Measurements from ENCODE around the gene IMMP2L.
"Not testable (repeated sequence)": the region's sequence is repeated elsewhere in the genome, so short reads cannot be mapped to it uniquely, and the experiment has no call there.

- TF ChIP-seq, protein P1, sequence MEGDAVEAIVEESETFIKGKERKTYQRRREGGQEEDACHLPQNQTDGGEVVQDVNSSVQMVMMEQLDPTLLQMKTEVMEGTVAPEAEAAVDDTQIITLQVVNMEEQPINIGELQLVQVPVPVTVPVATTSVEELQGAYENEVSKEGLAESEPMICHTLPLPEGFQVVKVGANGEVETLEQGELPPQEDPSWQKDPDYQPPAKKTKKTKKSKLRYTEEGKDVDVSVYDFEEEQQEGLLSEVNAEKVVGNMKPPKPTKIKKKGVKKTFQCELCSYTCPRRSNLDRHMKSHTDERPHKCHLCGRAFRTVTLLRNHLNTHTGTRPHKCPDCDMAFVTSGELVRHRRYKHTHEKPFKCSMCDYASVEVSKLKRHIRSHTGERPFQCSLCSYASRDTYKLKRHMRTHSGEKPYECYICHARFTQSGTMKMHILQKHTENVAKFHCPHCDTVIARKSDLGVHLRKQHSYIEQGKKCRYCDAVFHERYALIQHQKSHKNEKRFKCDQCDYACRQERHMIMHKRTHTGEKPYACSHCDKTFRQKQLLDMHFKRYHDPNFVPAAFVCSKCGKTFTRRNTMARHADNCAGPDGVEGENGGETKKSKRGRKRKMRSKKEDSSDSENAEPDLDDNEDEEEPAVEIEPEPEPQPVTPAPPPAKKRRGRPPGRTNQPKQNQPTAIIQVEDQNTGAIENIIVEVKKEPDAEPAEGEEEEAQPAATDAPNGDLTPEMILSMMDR (IDR thresholded peaks at IDR 0.05), result not testable (repeated sequence)
- TF ChIP-seq, protein P2, sequence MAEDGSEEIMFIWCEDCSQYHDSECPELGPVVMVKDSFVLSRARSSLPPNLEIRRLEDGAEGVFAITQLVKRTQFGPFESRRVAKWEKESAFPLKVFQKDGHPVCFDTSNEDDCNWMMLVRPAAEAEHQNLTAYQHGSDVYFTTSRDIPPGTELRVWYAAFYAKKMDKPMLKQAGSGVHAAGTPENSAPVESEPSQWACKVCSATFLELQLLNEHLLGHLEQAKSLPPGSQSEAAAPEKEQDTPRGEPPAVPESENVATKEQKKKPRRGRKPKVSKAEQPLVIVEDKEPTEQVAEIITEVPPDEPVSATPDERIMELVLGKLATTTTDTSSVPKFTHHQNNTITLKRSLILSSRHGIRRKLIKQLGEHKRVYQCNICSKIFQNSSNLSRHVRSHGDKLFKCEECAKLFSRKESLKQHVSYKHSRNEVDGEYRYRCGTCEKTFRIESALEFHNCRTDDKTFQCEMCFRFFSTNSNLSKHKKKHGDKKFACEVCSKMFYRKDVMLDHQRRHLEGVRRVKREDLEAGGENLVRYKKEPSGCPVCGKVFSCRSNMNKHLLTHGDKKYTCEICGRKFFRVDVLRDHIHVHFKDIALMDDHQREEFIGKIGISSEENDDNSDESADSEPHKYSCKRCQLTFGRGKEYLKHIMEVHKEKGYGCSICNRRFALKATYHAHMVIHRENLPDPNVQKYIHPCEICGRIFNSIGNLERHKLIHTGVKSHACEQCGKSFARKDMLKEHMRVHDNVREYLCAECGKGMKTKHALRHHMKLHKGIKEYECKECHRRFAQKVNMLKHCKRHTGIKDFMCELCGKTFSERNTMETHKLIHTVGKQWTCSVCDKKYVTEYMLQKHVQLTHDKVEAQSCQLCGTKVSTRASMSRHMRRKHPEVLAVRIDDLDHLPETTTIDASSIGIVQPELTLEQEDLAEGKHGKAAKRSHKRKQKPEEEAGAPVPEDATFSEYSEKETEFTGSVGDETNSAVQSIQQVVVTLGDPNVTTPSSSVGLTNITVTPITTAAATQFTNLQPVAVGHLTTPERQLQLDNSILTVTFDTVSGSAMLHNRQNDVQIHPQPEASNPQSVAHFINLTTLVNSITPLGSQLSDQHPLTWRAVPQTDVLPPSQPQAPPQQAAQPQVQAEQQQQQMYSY (CRISPR knock-in tag; IDR thresholded peaks at IDR 0.05), result not testable (repeated sequence)
- TF ChIP-seq FOXJ3 (CRISPR knock-in tag; IDR thresholded peaks at IDR 0.05; ENCODE audit: borderline replicate concordance); ETV6 (CRISPR knock-in tag; IDR thresholded peaks at IDR 0.05); ZNF138 (CRISPR knock-in tag; conservative IDR thresholded peaks at IDR 0.05); ZBTB43 (CRISPR knock-in tag; IDR thresholded peaks at IDR 0.05); NR3C1 (CRISPR knock-in tag; conservative IDR thresholded peaks at IDR 0.05; ENCODE audit: low read depth); CREB1 (CRISPR knock-in tag; IDR thresholded peaks at IDR 0.05): not testable (repeated sequence)
- TF ChIP-seq, protein P3, sequence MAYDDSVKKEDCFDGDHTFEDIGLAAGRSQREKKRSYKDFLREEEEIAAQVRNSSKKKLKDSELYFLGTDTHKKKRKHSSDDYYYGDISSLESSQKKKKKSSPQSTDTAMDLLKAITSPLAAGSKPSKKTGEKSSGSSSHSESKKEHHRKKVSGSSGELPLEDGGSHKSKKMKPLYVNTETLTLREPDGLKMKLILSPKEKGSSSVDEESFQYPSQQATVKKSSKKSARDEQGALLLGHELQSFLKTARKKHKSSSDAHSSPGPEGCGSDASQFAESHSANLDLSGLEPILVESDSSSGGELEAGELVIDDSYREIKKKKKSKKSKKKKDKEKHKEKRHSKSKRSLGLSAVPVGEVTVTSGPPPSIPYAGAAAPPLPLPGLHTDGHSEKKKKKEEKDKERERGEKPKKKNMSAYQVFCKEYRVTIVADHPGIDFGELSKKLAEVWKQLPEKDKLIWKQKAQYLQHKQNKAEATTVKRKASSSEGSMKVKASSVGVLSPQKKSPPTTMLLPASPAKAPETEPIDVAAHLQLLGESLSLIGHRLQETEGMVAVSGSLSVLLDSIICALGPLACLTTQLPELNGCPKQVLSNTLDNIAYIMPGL (CRISPR knock-in tag; IDR thresholded peaks at IDR 0.05), result not testable (repeated sequence)
- TF ChIP-seq, protein P4, sequence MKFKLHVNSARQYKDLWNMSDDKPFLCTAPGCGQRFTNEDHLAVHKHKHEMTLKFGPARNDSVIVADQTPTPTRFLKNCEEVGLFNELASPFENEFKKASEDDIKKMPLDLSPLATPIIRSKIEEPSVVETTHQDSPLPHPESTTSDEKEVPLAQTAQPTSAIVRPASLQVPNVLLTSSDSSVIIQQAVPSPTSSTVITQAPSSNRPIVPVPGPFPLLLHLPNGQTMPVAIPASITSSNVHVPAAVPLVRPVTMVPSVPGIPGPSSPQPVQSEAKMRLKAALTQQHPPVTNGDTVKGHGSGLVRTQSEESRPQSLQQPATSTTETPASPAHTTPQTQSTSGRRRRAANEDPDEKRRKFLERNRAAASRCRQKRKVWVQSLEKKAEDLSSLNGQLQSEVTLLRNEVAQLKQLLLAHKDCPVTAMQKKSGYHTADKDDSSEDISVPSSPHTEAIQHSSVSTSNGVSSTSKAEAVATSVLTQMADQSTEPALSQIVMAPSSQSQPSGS (CRISPR knock-in tag; IDR thresholded peaks at IDR 0.05; ENCODE audit: borderline replicate concordance, low read depth), result not testable (repeated sequence)
- TF ChIP-seq, protein P5, sequence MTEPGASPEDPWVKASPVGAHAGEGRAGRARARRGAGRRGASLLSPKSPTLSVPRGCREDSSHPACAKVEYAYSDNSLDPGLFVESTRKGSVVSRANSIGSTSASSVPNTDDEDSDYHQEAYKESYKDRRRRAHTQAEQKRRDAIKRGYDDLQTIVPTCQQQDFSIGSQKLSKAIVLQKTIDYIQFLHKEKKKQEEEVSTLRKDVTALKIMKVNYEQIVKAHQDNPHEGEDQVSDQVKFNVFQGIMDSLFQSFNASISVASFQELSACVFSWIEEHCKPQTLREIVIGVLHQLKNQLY (CRISPR knock-in tag; IDR thresholded peaks at IDR 0.05), result not testable (repeated sequence)
- TF ChIP-seq, protein P6, sequence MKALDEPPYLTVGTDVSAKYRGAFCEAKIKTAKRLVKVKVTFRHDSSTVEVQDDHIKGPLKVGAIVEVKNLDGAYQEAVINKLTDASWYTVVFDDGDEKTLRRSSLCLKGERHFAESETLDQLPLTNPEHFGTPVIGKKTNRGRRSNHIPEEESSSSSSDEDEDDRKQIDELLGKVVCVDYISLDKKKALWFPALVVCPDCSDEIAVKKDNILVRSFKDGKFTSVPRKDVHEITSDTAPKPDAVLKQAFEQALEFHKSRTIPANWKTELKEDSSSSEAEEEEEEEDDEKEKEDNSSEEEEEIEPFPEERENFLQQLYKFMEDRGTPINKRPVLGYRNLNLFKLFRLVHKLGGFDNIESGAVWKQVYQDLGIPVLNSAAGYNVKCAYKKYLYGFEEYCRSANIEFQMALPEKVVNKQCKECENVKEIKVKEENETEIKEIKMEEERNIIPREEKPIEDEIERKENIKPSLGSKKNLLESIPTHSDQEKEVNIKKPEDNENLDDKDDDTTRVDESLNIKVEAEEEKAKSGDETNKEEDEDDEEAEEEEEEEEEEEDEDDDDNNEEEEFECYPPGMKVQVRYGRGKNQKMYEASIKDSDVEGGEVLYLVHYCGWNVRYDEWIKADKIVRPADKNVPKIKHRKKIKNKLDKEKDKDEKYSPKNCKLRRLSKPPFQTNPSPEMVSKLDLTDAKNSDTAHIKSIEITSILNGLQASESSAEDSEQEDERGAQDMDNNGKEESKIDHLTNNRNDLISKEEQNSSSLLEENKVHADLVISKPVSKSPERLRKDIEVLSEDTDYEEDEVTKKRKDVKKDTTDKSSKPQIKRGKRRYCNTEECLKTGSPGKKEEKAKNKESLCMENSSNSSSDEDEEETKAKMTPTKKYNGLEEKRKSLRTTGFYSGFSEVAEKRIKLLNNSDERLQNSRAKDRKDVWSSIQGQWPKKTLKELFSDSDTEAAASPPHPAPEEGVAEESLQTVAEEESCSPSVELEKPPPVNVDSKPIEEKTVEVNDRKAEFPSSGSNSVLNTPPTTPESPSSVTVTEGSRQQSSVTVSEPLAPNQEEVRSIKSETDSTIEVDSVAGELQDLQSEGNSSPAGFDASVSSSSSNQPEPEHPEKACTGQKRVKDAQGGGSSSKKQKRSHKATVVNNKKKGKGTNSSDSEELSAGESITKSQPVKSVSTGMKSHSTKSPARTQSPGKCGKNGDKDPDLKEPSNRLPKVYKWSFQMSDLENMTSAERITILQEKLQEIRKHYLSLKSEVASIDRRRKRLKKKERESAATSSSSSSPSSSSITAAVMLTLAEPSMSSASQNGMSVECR (CRISPR knock-in tag; IDR thresholded peaks at IDR 0.05; ENCODE audit: borderline replicate concordance), result not testable (repeated sequence)
These were observed 56.9 kb downstream of the IMMP2L start for GRCh38 chr7:111505422-111505821.

All from WTC11 (cell line).